NT2/D1 (cell line): ENCODE measurements around the gene ABCA7.

Experiments used
- DNase-seq: peaks from one replicate; pipeline ENCODE4 v3.0.0-alpha.2; 2011; ENCODE audit warnings: low read depth, low spot score
- H3K27me3 ChIP-seq: 2 replicates; pipeline ENCODE4 v1.6.0; 2011; ENCODE audit warnings: mild to moderate bottlenecking; ENCODE audit not compliant: insufficient read length, insufficient read depth
- H3K36me3 ChIP-seq: 2 replicates; pipeline ENCODE4 v1.6.1; 2011; ENCODE audit warnings: mild to moderate bottlenecking, low read length, mixed read lengths; ENCODE audit not compliant: insufficient read depth, insufficient read length
- H3K4me1 ChIP-seq: 2 replicates; pipeline ENCODE4 v1.5.1; 2011; ENCODE audit not compliant: insufficient read depth, insufficient read length
- H3K4me3 ChIP-seq: 2 replicates; pipeline ENCODE4 v1.5.1; 2011; ENCODE audit warnings: low read depth; ENCODE audit not compliant: insufficient read length
- H3K9ac ChIP-seq: 2 replicates; pipeline ENCODE4 v1.6.0; 2011; ENCODE audit warnings: low read depth; ENCODE audit not compliant: insufficient read length
- H3K9me3 ChIP-seq: 2 replicates; pipeline ENCODE4 v1.5.1; 2011; ENCODE audit warnings: mild to moderate bottlenecking, low read length; ENCODE audit not compliant: insufficient read depth
- SUZ12 ChIP-seq: IDR thresholded peaks from 2 replicates; pipeline ENCODE4 v1.6.1; 2011; ENCODE audit not compliant: insufficient read length, insufficient read depth; ENCODE audit errors: extremely low read depth
- YY1 ChIP-seq: IDR thresholded peaks from 2 replicates; pipeline ENCODE4 v1.6.1; 2011; ENCODE audit not compliant: insufficient read length, insufficient read depth
- ZNF274 ChIP-seq: IDR thresholded peaks from 2 replicates; pipeline ENCODE4 v1.6.1; 2011; ENCODE audit warnings: mild to moderate bottlenecking, low read depth, low read length

ABCA7 gene

DNA sequence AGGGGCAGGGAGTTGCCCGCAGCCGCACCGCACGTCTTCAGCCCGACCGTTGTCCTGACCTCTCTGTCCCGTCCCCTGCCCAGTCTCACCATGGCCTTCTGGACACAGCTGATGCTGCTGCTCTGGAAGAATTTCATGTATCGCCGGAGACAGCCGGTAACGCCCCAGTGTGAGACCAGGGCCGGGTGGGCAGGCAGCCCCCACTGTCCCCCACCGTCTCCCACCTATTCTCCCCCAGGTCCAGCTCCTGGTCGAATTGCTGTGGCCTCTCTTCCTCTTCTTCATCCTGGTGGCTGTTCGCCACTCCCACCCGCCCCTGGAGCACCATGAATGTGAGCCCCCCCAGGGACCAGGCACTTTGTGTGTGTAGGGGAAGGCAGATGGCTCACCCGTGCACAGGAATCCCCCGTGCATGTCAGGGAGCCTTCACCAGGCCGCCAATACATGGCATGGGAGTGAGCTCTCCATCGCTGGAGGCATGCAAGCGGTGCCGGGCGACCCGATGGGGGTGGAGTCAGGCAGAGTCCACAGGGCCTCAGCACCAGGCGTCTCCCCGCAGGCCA is 1.4 kb downstream of the ABCA7 start:
- no peak for TF ChIP-seq YY1
- TF ChIP-seq ZNF274, result no peak
- TF ChIP-seq SUZ12, result no peak
- no peaks in the 10 kb centered on the region for H3K27me3 ChIP-seq
- H3K36me3 ChIP-seq, result peaks cover 35% of the 10 kb centered on the region
- peak overlapping the region; percentile 89 for H3K4me3 ChIP-seq
- H3K4me1 ChIP-seq, result peaks cover 22% of the 10 kb centered on the region
- no peaks in the 10 kb centered on the region; the same call in 1 of the 2 replicates for H3K9me3 ChIP-seq
- DNase-seq, result no peak
- peak overlapping the region; percentile 23 for H3K9ac ChIP-seq

DNA sequence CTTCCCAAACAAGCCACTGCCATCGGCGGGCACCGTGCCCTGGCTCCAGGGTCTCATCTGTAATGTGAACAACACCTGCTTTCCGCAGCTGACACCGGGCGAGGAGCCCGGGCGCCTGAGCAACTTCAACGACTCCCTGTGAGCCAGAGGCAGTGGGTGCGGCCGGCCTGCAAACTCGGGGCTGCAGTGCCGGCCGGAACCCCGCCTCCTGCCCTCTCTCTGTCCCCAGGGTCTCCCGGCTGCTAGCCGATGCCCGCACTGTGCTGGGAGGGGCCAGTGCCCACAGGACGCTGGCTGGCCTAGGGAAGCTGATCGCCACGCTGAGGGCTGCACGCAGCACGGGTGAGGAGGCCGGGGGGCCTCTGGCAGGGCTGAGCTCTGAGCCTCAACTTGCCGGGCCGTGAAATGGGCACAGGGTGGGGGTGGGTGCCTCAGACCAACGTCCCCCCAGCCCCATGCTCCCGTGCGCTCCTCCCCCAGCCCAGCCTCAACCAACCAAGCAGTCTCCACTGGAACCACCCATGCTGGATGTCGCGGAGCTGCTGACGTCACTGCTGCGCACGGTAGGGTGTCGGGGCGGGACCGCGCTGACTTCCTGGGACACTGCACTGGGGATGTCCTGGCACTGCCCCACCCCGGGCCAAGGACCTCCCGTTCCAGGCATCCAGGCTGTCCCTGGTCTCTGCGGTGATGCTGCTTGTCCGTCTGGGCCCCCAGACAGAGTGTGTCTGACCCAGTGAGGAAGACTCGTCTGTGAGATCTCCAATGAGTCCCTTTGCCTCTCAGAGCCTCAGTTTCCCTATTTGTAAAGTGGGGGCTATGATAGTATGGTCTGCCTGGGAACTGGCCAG is 2.2 kb downstream of the ABCA7 start:
- no peak overlapping the region for H3K4me3 ChIP-seq
- no peak for DNase-seq
- no peaks in the 10 kb centered on the region; the same call in 1 of the 2 replicates for H3K9me3 ChIP-seq
- no peak for TF ChIP-seq ZNF274
- TF ChIP-seq SUZ12, result no peak
- no peak for TF ChIP-seq YY1
- no peak overlapping the region for H3K9ac ChIP-seq
- peaks cover 29% of the 10 kb centered on the region for H3K36me3 ChIP-seq
- H3K27me3 ChIP-seq, result no peaks in the 10 kb centered on the region
- H3K4me1 ChIP-seq, result peaks cover 22% of the 10 kb centered on the region

DNA sequence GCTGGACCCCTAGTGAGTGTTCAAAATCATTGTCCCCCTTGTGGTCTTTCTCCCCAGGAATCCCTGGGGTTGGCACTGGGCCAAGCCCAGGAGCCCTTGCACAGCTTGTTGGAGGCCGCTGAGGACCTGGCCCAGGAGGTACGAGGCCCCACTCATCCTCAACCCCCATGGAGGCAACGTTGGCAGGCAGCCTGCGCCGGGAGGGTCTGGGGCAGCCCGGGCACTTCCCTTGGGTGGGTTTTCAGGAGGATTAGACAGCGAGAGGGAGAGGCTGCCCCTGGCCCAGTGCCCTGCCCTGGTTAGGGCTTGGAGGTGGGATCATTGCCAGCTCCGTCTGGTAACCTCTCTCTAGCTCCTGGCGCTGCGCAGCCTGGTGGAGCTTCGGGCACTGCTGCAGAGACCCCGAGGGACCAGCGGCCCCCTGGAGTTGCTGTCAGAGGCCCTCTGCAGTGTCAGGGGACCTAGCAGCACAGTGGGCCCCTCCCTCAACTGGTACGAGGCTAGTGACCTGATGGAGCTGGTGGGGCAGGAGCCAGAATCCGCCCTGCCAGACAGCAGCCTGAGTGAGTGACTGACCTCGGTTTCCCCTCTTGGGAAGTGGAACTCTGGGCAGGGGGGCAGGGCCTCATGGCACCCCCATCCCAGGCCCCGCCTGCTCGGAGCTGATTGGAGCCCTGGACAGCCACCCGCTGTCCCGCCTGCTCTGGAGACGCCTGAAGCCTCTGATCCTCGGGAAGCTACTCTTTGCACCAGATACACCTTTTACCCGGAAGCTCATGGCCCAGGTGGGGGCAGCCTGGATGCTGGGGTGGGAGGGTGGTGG is 3.0 kb downstream of the ABCA7 start:
- no peaks in the 10 kb centered on the region for H3K27me3 ChIP-seq
- H3K4me3 ChIP-seq, result no peak overlapping the region
- H3K9ac ChIP-seq, result no peak overlapping the region
- H3K36me3 ChIP-seq, result peaks cover 23% of the 10 kb centered on the region
- no peak for DNase-seq
- TF ChIP-seq YY1, result no peak
- TF ChIP-seq SUZ12, result no peak
- no peak for TF ChIP-seq ZNF274
- H3K9me3 ChIP-seq, result no peaks in the 10 kb centered on the region; the same call in 1 of the 2 replicates
- H3K4me1 ChIP-seq, result peaks cover 20% of the 10 kb centered on the region

DNA sequence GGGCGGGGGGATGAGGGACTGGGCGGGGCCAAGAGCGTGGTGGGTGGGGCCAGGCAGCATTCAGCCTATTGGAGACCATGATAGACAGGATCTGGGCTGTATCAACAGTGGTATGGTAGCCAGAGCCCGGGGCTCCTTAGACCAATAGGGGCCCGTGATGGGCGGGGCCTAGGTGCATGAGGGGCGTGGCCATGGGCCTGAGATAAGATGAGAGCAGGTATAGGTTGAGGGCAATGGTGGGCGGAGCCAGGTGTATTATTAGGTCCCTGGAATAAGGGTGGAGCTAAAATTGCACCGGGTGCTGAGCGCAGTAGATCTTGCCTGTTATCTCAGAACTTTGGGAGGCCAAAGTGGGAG is 5.3 kb downstream of the ABCA7 start:
- Histone ChIP-seq H3K36me3 (peaks cover 8% of the 10 kb centered on the region), H3K9me3 (no peaks in the 10 kb centered on the region; the same call in 1 of the 2 replicates), H3K27me3 (no peaks in the 10 kb centered on the region), H3K4me1 (peaks cover 14% of the 10 kb centered on the region), H3K9ac (no peak overlapping the region), H3K4me3 (no peak overlapping the region)
- TF ChIP-seq SUZ12, result no peak
- no peak for TF ChIP-seq YY1
- no peak for TF ChIP-seq ZNF274
- DNase-seq, result no peak

DNA sequence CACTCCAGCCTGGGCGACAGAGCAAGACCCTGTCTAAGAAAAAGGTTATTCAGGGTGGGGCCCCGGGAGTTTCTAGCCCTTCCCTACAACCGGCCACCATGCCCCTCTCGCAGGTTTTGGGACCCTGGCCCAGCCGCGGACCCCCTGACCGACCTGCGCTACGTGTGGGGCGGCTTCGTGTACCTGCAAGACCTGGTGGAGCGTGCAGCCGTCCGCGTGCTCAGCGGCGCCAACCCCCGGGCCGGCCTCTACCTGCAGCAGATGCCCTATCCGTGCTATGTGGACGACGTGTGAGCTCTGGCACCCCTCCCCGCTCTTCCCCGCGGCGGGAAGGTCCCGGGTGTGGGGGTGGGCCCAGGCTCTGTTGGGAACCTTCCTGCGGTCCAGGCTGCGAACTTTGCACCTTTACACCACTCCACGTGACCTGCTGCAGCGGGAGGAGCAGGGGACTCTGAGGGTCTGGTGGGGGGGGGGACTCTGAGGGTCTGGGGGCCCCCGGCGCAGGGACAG is 6.3 kb downstream of the ABCA7 start:
- peaks cover 12% of the 10 kb centered on the region for H3K4me1 ChIP-seq
- H3K9me3 ChIP-seq, result no peaks in the 10 kb centered on the region; the same call in 1 of the 2 replicates
- no peak overlapping the region for H3K4me3 ChIP-seq
- H3K27me3 ChIP-seq, result no peaks in the 10 kb centered on the region
- H3K36me3 ChIP-seq, result peaks cover 8% of the 10 kb centered on the region
- TF ChIP-seq ZNF274, result no peak
- no peak for TF ChIP-seq SUZ12
- TF ChIP-seq YY1, result no peak
- DNase-seq, result no peak
- H3K9ac ChIP-seq, result no peak overlapping the region

DNA sequence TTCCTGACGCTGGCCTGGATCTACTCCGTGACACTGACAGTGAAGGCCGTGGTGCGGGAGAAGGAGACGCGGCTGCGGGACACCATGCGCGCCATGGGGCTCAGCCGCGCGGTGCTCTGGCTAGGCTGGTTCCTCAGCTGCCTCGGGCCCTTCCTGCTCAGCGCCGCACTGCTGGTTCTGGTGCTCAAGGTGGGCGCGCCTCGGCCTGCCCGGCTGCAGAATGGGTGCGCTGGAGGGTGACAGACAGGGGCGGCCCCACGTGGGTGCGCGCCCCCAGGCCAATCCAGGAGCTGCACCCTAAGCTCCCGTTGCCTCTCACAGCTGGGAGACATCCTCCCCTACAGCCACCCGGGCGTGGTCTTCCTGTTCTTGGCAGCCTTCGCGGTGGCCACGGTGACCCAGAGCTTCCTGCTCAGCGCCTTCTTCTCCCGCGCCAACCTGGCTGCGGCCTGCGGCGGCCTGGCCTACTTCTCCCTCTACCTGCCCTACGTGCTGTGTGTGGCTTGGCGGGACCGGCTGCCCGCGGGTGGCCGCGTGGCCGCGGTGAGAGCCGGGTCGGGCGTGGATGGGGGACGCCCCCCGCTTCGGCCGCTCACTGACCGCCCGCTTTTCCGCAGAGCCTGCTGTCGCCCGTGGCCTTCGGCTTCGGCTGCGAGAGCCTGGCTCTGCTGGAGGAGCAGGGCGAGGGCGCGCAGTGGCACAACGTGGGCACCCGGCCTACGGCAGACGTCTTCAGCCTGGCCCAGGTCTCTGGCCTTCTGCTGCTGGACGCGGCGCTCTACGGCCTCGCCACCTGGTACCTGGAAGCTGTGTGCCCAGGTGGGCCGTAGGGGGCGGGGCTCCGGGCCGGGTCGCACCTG is 7.2 kb downstream of the ABCA7 start:
- Histone ChIP-seq H3K4me3 (no peak overlapping the region), H3K9ac (no peak overlapping the region), H3K4me1 (peaks cover 7% of the 10 kb centered on the region), H3K36me3 (peaks cover 8% of the 10 kb centered on the region), H3K9me3 (no peaks in the 10 kb centered on the region; the same call in 1 of the 2 replicates), H3K27me3 (no peaks in the 10 kb centered on the region)
- TF ChIP-seq YY1 (no peak), ZNF274 (no peak), SUZ12 (no peak)
- no peak for DNase-seq
